CD4-positive, alpha-beta T cell treated with Interleukin-2 at 100 ng/mL for 4 hours (primary cell): ENCODE results near the gene ZNRF4.

ENCODE experiments used
- DNase-seq: peaks from one replicate; pipeline ENCODE4 v3.0.0-alpha.2; 2020; ENCODE audit warnings: low spot score

Gene ZNRF4

DNA sequence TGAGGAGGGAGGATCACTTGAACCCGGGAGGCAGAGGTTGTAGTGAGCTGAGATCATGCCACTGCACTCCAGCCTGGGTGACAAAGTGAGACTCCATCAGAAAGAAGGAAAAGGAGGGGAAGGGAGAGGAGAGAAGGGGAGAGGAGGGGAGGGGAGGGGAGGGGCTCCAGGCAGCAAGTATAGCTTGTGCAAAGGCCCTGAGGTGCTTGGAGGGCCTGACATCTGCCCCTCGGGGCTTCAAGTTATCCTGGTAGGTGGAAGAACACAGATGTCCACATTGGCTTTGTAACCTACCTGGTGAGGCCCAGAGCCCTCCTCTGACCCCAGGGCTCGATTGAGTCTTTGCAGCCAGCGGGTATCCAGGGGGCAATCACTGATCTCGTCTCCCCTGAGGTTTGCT lies 11.5 kb upstream of the ZNRF4 start:
- no peak for DNase-seq

GRCh38 chr19:5444431-5444830 lies 10.8 kb upstream of the ZNRF4 start:
- DNase-seq: no peak

DNA sequence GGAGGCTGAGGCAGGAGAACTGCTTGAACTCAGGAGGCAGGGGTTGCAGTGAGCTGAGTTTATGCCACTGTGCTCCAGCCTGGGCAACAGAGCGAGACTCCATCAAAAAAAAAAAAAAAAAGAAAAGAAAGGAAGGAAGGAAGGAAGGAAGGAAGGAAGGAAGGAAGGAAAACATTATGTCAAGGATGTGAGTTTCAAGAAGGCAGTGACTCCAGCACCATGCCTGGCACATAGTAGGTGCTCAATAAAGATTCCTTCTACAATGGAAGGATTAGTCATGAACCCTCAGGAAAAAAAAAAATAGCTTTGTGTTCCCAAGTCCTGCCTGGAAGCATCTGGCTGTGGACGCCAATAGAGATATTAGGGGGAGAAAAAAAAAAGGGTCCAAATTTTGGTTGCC lies 10.1 kb upstream of the ZNRF4 start:
- no peak for DNase-seq

DNA sequence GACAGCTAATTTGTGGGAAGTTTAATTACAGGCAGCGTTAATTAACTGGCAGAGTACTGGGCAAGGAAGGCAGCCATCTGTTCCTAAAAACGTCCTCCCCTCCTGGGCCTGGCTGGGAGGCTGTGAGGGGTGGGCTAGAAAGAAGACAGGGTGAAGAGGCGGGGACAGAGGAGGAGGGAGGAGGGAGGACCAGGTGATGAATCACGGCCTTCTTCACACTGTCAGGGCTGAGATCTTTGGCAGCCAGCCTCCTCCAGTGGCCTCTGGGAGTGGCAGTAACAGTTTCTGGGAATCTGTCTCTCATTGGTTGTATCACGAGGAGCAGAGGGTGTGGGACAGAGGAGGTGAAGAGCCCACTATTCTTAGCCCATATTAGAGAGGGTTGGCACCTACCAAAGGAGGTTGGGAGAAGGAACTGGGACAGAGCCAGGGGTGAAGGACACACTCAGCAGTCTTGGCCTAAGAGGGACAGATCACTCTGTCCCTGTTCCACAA lies 9.6 kb upstream of the ZNRF4 start:
- no peak for DNase-seq

DNA sequence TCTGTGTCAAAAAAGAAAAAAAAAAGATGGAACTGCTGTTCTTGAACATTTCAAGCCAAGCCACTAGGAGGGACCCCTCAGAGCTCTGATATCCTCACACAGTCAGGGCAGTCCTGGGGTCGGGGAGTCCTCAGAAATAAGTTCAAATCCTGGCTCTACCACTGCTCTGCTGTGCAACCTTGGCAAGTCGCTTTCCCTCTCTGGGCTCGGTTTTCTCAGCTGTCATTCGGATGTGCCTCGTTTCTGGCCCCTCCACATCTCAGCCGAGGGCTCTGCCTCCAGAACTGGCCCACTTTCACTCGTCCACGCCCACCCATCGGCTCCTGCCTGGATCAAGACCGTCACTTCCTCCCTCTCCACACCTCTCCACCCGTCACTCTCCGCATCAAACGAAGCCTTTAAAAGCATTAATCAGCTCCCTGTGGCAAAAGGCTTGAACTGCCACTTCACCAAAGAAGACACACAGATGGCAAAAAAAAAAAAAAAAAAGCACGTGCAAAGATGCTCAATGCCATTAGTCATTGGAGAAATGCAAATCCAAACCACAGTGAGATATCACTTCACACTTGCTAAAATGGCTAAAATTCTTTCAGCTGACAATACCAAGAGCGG lies 7.4 kb upstream of the ZNRF4 start:
- no peak for DNase-seq

DNA sequence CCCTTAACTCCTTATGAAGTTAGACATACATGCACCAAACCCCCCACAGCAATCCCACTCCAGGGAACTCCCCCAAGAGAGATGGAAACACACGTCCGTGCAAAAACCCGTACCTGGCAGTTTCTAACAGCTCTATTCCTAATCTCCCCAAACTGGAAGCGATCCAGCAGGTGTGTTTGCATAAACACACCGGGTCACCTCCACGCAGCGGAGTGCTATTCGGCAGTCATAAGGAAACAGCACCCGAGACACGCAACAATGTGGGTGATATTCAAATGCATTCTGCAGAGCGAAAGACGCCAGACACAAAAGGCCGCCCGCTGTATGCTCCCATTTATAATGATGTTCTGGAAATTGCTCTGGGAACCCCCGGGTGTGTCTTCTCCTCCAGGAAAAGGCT lies 6.8 kb upstream of the ZNRF4 start:
- DNase-seq: no peak

GRCh38 chr19:5450482-5451126 lies 4.6 kb upstream of the ZNRF4 start:
- no peak for DNase-seq

- DNase-seq: no peak
Measured at GRCh38 chr19:5451494-5451893, 3.7 kb upstream of the ZNRF4 start.

DNA sequence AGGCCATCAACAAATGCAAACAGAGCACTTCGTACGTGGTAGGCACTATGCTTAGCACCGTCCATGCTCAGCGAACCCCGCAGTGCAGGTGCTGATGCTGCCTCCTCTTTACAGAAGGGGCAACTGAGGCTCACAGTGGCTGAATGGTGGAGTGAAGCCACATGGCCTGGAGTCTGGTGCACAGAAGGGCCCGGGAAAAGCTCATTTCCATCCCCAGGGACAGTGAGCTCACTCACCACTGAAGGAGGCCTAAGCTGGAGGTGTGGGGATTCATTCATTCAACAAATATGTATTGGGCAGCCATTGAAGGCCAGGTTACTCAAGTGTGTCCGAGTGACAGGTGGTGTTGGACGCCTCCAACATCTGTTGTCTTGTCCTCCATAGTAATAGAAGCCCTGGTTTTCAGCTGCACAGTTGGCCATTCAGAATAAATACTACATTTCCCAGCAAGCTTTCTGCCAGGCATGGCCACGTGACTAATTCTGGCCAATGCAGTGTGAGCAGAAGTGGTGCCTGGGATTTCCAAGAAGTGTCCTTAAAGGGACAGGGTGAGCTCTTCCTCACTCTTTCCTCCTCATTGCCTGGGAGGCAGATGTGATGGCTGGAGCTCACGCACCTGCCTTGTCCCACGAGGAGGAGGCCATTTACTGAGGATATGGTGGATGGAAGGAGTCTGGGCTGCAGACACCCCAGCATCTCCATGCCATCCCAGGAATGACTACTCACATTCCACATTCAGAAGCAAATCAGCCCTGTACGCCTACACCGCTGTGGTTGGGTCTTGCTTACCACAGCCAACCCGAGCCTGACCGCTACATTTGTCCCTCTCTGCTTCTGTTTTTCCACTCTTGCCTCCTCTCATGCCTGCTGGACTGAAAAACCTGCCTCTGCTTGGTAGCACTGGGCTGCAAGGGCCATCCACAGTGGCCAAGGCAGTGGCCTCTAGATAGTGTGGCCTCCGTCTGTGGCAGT lies 2.3 kb upstream of the ZNRF4 start:
- DNase-seq: no peak

- no peak for DNase-seq
Measured at GRCh38 chr19:5454743-5455142, 474 bp upstream of the ZNRF4 start.

GRCh38 chr19:5456130-5456840 lies 1.1 kb downstream of the ZNRF4 start:
- no peak for DNase-seq

DNA sequence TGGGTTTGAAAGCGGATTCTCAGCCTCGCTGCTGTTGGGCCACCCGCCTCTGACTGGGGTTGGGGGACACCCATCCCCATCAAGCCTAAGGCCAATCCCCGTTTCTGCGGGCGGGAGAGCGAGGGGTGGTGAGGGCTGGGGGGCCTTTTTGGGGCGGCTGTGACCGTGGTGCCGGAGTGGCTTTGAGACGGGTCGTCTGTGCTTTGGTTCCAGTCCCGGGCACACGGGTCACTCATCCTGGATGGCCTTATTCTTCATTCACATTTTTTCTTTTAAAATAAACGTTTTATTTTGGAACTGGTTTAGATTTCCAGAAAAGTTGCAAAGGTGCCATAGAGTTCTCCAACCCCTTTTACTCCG lies 1.6 kb downstream of the ZNRF4 start:
- no peak for DNase-seq

DNA sequence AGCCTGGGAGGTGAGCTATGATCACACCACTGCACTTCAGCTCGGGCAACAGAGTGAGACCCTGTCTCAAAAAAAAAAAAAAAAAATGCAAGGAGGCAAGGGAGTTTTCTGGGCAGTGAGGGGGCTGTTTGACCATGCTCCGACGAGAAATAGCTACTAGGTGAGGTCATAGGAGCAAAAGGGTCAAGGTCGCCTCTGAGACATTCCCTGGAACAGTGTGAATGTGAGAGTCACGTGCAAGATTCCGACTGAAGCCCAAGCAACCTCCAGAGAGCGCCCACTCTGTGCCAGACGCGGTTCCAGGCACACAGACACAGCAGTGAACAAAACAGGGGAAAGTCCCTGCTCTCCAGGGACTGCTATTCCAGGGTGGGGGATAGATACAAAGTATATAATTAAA lies 2.5 kb downstream of the ZNRF4 start:
- DNase-seq: no peak

DNA sequence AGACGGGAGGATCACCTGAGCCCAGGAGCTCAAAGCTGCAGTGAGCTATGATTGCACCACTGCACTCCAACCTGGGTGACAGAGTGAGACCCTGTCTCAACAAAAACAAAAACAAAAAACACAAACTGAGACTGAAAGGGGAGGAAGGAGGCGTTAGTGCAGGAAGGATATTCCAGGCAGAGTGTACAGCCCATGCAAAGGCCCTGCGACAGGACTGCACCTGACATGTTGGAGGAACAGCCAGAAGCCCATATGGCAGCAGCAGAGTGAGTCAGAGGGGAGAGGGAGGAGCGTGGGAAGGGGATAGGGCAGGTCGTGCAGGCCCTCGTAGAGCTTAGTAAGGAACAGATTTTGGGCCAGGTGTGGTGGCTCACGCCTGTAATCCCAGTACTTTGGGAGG lies 3.2 kb downstream of the ZNRF4 start:
- no peak for DNase-seq

DNA sequence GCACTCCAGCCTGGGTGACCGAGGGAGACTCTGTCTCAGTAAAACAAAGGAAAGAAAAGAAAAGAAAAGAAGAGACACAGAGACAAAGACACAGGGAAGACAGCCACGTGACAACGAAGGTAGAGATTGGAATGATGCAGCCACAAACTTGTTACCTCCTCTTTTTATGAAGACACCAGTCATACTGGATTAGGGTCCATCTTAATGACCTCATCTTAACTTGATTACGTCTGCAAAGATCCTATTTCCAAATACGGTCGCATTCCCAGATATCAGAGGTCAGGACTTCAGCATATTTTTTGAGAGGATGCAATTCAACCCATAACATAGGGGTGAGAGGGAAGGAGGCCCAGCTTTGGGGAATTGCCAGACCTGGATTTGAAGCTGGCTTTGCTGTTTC lies 4.1 kb downstream of the ZNRF4 start:
- no peak for DNase-seq

GRCh38 chr19:5460748-5461147 lies 5.5 kb downstream of the ZNRF4 start:
- DNase-seq: no peak

DNA sequence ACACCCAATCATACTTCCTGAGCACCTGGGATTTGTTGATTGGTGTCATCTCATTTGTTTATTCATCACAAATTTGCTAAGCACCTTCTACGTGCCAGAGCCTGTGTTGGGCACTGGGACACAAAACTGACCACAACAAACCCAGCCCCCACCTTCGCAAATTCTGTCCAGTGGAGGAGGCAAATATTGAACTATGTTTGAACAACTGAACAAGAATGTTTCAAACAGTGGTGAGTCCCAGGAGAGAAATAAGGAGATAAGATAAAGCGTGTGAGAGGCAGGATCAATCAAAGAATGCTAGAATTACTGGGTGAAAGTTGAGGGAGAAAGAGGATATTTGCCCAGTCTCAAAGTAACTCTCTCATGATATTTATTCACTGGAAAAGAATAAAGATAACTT lies 8.7 kb downstream of the ZNRF4 start:
- DNase-seq: no peak

GRCh38 chr19:5466072-5466471 lies 10.9 kb downstream of the ZNRF4 start:
- DNase-seq: no peak

DNA sequence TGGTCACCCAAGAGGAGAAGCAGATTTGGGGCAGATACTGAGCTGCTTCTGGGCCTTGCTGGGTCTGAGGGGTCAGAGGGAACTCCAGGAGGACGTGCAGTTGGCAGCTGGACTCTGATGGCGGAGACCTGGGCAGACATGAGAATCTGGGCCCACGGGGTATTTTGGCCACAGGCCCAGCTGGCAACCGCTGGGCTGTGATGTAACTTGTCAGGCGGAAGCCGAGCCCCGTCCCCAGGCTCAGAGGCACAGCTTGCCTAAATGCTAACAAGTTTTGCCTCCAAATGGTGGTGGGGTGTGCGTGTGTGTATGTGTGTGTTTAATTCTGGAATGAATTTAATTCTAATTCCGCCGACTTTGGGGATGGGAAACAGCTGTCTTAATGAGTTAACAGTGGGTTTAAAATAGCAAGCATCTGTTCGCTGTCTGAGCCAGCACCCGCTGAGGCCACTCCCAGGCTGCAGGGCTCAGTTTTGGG lies 11.6 kb downstream of the ZNRF4 start:
- DNase-seq: no peak

DNA sequence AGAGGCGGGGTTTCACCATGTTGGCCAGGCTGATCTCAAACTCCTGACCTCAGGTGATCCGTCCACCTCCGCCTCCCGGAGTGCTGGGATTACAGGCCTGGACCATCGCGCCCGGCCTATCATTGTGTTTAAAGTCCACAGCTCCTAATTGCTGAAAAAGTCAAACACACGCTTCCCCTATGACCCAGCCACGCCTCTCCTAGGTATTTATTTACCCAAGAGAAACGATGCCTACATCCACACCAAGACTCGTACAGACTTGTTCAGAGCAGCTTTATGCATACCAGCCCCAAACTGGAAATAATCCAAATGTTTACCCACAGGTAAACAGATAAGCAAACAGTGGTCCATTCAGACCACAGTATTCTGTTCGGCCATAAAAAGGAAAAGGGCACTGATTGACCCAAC lies 15.1 kb downstream of the ZNRF4 start:
- DNase-seq: no peak

- DNase-seq: no peak
Measured at GRCh38 chr19:5472286-5472685, 17.1 kb downstream of the ZNRF4 start.

DNA sequence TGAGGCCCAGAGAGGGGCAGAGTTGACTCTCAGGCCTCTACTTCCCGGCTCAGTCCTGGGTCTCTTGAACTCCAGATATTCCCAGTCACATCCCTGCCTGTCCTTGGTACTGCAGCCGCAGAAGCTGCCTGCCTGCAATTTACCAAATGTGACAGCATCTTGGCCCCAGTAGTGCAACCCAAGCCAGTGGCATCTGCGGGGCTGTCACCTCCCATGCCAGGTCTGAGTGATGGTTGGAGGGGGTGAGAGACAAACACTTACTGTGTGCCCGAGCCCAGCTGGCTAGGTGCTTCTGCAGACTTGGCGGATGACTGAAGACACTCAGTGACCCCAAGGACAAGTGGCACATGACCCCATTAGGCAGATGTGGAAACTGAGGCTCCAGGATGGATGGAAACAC lies 18.4 kb downstream of the ZNRF4 start:
- no peak for DNase-seq
